Gastroesophageal sphincter (tissue), 3 donors: Measurements from ENCODE around the gene PTPN1.

Experiments used
- EP300 ChIP-seq: sonication (generic); formaldehyde crosslinking; IDR thresholded peaks from one replicate; pipeline ENCODE4 v1.6.1; 2017; ENCODE audit warnings: antibody characterized with exemption, mild to moderate bottlenecking
- POLR2A ChIP-seq, 2 donors: fragments of 450-650 bp; IDR thresholded peaks; one replicate each; pipeline ENCODE4 v1.6.1; 2017; ENCODE audit warnings: antibody characterized with exemption in 2 of 2, mild to moderate bottlenecking in 2 of 2, moderate library complexity in 1 of 2
- POLR2AphosphoS5 ChIP-seq: sonication (generic); formaldehyde crosslinking; IDR thresholded peaks from one replicate; pipeline ENCODE4 v1.6.1; 2017; ENCODE audit warnings: antibody characterized with exemption
- TF ChIP-seq, protein P1 (sequence below), 4 experiments: fragments of 200-600 bp in 2 of 4; fragments of 450-650 bp in 2 of 4; sonication (generic) in 1 of 4; IDR thresholded peaks; one replicate each; pipeline ENCODE4 v1.5.1; 2017 to 2019; ENCODE audit warnings: antibody characterized with exemption in 4 of 4, mild to moderate bottlenecking in 2 of 4, moderate library complexity in 2 of 4

GRCh38 chr20:50580016-50580747 is 70.0 kb downstream of the PTPN1 start:
- TF ChIP-seq POLR2AphosphoS5 (peak; percentile 36), POLR2A (IDR thresholded peaks at IDR 0.05) (no peak), EP300 (no peak)
- TF ChIP-seq, protein P1, sequence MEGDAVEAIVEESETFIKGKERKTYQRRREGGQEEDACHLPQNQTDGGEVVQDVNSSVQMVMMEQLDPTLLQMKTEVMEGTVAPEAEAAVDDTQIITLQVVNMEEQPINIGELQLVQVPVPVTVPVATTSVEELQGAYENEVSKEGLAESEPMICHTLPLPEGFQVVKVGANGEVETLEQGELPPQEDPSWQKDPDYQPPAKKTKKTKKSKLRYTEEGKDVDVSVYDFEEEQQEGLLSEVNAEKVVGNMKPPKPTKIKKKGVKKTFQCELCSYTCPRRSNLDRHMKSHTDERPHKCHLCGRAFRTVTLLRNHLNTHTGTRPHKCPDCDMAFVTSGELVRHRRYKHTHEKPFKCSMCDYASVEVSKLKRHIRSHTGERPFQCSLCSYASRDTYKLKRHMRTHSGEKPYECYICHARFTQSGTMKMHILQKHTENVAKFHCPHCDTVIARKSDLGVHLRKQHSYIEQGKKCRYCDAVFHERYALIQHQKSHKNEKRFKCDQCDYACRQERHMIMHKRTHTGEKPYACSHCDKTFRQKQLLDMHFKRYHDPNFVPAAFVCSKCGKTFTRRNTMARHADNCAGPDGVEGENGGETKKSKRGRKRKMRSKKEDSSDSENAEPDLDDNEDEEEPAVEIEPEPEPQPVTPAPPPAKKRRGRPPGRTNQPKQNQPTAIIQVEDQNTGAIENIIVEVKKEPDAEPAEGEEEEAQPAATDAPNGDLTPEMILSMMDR (IDR thresholded peaks at IDR 0.05), result peak; percentile 66 to 89 (median 82)
